ENCODE results near the gene NAPG.

GRCh38 chr18:10525697-10526560, at the start of gene NAPG:
- TF ChIP-seq POLR2A (IDR thresholded peaks at IDR 0.05) (peak in 1 of 2 donors; percentile 49), CTCF (IDR thresholded peaks at IDR 0.05) (peak in 1 of 4 experiments; percentile 7)
